Measurements from ENCODE around the gene ADTRP.

ADTRP gene

GRCh38 chr6:11722805-11723631 lies 55.6 kb downstream of the ADTRP start:
- DNase-seq (ENCODE audit: low spot score), result no peak

- no peak for DNase-seq (ENCODE audit: low spot score)
Observed at GRCh38 chr6:11722220-11722619, 56.4 kb downstream of the ADTRP start.

GRCh38 chr6:11718463-11718862 lies 60.1 kb downstream of the ADTRP start:
- no peak for DNase-seq (ENCODE audit: low spot score)

GRCh38 chr6:11718031-11718430 lies 60.6 kb downstream of the ADTRP start:
- no peak for DNase-seq (ENCODE audit: low spot score)

GRCh38 chr6:11714798-11715285 lies 63.8 kb downstream of the ADTRP start:
- DNase-seq (ENCODE audit: low spot score), result no peak

GRCh38 chr6:11714116-11714797 lies 64.3 kb downstream of the ADTRP start:
- DNase-seq (ENCODE audit: low spot score), result no peak

GRCh38 chr6:11712760-11713159 lies 65.8 kb downstream of the ADTRP start:
- DNase-seq (ENCODE audit: low spot score), result no peak

GRCh38 chr6:11711984-11712711 lies 66.5 kb downstream of the ADTRP start:
- DNase-seq (ENCODE audit: low spot score), result no peak

GRCh38 chr6:11711003-11711983 lies 67.3 kb downstream of the ADTRP start:
- no peak for DNase-seq (ENCODE audit: low spot score)

- no peak for DNase-seq (ENCODE audit: low spot score)
Observed at GRCh38 chr6:11710311-11710761, 68.3 kb downstream of the ADTRP start.

- DNase-seq (ENCODE audit: low spot score), result no peak
Observed at GRCh38 chr6:11706171-11706570, 72.4 kb downstream of the ADTRP start.

- DNase-seq (ENCODE audit: low spot score), result no peak
Observed at GRCh38 chr6:11705483-11705882, 73.1 kb downstream of the ADTRP start.

- no peak for DNase-seq (ENCODE audit: low spot score)
Observed at GRCh38 chr6:11705069-11705468, 73.5 kb downstream of the ADTRP start.

GRCh38 chr6:11703725-11704124 lies 74.9 kb downstream of the ADTRP start:
- DNase-seq (ENCODE audit: low spot score), result no peak

GRCh38 chr6:11702500-11703130 lies 76.0 kb downstream of the ADTRP start:
- DNase-seq (ENCODE audit: low spot score), result no peak

GRCh38 chr6:11702089-11702488 lies 76.5 kb downstream of the ADTRP start:
- DNase-seq (ENCODE audit: low spot score), result no peak

GRCh38 chr6:11701573-11701972 lies 77.0 kb downstream of the ADTRP start:
- no peak for DNase-seq (ENCODE audit: low spot score)

GRCh38 chr6:11700118-11700718 lies 78.4 kb downstream of the ADTRP start:
- DNase-seq (ENCODE audit: low spot score), result no peak

GRCh38 chr6:11699576-11699975 lies 79.0 kb downstream of the ADTRP start:
- no peak for DNase-seq (ENCODE audit: low spot score)

All from ecto neural progenitor cell (in vitro differentiated cells).